Stimulated activated CD4-positive, alpha-beta T cell treated with anti-CD3 and anti-CD28 coated beads, Interleukin-4, amount 100 ng/mL, for 1 hour (primary cell): Measurements from ENCODE around the gene CDK11B.
A peak's percentile ranks its signal among the peaks of the same experiment; 100 is the strongest.
"Not testable (repeated sequence)": the region's sequence is repeated elsewhere in the genome, so short reads cannot be mapped to it uniquely, and the experiment has no call there.

Source experiments
- DNase-seq: peaks from one replicate; pipeline ENCODE4 v3.0.0-alpha.2; 2020

CDK11B gene

DNA sequence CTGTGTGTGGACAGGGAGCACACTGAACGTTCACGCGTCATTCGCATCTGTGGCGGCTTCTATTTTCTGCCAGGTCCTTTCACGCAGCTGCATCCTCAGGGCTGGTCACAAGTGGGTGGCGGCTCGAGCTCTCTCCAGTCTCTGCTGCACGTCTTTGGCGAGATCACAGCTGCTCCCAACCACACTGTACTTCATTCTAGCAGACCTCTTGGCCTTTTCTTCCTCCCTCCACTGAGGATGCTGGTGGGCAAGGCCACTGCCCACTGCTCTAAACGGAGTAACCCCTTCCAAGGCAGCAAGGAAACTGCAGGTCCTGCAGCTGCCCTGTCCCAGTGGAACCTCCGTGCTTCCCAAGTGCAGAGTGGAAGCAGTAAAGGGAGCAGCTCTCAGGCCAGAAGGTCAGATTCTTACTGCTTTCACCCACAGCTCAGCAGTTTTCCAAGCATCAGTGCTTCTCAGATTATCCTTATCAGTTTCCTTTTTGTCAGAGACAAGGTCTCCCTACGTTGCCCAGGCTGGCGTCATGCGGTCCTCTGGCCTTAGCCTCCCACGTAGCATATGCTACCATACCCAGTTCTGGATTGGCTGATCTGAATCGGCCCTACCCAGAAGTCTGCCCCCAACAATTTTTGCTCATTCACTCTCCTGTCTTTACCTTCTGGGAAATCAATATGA lies 11.1 kb downstream of the CDK11B start:
- DNase-seq, result not testable (repeated sequence)

DNA sequence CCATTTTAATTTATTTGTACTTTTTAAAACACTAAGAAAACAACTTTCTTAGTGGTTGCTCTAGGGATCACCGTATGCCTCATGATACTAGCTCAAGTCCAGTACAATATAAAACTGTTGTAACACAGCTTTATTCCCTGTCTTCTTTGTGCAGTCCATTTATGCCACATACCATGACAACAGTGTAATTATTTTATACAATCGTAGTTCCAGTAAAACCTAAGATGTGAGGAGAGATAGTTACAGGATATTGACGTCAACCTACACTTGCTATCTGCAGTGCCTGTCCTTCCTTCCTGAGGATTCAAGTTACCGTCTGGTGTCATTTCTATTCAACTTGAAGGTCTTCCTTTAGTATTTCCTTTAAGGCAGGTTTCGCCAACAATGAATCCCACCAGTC lies 12.5 kb downstream of the CDK11B start:
- DNase-seq, result not testable (repeated sequence)

DNA sequence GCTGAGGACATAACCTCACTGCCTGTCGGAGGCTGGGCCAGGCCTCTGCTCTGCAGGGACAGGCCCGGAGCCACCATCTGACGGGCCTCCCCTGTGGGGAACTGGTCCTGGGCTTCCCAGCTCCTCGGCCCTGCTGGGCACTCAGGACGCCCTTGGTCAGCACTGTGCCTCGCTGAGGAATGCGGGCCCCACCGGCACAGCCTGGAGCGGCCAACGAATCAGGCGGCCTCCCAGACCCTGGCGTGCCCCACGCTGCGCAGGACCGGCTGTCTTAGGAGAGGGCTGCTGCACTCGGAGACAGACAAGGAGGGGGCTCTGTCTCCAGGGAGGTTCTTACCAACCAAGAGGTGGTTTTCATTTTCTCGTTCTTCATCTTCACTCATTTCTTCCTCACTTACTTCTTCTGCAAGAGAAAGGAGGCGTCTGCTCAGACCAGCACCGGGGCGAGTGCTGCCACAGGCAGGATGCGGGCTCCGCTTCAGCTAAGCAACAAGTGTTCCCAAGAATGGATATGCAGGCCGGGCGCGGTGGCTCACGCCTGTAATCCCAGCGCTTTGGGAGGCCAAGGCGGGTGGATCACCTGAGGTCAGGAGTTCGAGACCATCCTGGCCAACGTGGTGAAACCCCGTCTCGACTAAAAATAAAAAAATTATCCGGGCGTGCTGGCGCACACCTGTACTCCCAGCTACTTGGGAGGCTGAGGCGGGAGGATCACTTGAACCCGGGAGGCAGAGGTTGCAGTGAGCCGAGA lies 17.9 kb downstream of the CDK11B start:
- not testable (repeated sequence) for DNase-seq

DNA sequence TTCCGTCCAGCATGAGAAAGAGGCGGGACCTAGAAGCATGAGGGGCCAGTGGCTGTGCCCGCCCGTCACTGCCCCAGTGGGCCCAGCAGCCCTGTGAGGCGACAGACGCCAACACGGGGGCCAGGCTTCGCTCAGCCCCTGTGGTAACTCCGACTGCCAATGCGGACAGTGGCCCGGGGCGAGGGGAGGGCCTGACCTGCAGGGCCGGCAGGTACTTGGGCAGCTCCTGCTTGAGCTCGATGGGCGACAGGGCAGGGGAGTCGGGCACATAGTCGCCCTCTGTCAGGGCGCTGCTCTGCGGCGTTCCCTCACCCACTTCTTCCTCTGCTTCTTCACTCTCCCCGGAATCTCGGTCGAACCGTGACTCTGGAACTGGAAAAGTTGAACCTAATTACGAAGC lies 18.7 kb downstream of the CDK11B start:
- DNase-seq, result not testable (repeated sequence)

DNA sequence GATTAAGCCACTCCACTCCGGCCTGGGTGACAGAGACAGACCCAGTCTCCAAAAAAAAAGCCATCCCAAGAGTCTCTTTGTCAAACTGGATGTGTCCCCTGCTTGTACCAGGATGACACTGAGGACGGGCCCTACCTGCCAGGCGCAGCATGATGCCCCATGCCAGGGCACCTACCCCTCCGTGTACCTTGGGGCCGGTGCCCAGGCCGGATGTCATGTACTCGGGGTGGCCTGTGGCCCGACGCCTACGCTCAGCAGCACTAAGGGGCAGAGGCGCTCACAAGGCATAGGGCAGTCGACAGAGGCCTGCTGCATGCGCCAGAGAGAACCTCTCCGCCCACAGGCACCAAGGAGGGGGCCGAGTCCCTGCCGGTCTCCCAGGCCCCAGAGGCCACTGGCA lies 19.4 kb downstream of the CDK11B start:
- not testable (repeated sequence) for DNase-seq

DNA sequence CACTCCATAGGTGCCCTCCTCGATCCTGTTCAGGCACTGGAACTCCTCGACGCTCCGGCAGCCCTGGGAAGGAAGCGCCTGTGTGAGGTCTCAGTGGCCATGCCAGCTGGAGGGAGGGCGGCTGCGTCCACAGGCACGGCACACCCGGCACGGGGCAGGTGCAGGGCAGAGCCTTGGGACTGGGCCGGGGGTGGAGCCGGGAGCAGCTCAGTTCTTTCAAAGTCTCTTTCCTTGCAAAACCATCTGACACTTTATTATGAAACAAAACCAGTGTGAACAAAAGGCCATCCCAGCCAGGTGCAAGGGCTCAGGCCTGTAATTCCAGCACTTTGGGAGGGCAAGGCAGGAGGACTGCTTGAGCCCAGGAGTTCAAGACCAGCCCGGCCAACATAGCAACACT lies 20.3 kb downstream of the CDK11B start:
- not testable (repeated sequence) for DNase-seq

DNA sequence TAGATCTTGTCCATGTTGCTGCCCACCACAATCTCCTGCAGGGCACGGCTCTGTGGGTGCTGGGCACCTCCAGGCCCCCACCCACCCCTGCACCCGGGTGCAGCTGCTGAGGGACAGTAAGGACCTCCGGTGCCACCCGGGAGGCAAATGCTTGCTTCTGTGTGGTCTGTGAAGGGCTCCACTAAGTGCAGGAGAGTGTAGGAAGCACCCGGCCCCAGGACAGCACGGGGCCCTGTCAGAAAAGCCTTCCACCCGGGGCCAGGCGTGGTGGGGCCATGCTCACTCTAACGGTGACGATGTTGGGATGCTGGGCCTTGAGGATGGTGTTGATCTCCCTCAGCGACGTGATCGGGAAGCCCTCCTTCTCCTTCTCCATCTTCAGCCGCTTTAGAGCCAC lies 21.3 kb downstream of the CDK11B start:
- DNase-seq, result not testable (repeated sequence)

DNA sequence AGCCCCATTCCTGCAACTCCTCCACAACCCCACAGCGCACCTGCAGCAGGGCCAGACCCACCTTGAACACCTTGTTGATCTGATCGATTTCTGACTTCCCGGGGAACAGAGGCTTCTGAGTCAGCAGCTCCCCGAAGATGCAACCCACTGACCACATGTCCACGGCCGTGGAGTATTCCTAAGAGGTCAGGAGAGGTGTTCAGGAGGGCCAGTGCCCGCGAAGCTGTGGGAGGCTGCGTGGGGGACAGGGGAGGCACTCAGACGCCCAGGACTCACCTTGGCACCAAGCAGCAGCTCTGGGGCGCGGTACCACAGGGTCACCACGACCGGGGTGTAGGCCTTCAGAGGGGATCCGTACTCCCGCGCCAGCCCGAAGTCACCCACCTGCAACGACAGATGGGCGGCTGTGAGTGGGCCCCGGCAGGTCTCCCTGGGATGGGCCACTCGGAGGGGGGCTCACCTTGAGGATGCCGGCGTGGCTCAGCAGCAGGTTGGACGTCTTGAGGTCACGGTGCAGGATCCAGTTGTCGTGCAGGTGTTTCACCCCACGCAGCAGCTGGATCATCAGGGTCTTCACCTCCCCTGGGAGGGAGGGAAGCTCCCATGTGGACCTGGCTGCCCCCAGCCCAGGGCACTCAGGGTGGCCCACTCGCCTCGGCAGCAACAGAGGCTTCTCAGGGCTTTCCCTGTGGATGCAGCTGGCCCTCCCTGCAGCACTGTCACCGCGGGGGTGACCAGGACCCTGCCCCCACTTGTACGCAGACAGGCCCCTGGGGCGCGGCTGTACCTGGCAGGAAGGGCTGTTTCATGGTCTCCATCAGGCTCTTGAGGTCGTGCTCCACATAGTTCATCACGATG lies 22.0 kb downstream of the CDK11B start:
- DNase-seq, result not testable (repeated sequence)

DNA sequence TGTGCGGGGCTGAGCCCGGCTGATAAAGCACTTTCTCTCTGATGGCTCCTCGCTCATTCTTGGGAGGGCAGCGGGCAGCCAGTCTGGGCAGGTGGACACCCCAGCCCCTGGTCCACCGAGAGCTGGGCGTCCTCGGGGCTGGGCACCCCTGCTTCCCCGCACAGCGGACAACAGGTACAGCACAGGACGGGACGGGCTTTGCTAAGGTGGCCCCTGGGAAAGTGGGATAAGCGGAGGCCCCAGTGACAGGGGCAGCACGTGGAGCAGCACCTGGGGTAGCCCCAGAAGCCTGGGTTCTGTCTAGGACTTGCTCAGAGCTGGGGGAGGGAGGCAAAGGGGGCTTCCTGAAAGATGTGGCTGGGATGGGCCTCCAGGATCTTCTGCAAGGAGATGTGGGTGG lies 24.2 kb downstream of the CDK11B start:
- DNase-seq, result not testable (repeated sequence)

DNA sequence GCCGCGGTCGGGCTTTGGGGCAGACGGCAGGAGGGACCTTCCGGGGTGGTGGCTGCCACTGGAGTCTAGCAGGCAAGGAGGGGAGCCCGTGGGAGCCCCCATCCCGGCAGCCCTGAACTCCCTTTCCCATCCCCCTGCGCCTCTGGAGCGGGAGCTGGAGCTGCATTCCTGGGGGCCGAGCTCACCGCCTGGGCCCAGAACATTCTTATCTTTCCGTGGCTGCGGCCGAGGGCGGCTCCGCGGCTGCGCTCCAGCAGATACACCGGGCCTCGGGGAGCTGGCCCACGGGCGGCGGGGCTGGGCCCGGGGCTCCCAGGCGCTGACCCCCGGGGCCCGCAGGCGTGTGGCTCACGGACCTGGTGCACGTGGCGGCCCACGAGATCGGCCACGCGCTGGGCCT lies 25.4 kb downstream of the CDK11B start:
- not testable (repeated sequence) for DNase-seq

DNA sequence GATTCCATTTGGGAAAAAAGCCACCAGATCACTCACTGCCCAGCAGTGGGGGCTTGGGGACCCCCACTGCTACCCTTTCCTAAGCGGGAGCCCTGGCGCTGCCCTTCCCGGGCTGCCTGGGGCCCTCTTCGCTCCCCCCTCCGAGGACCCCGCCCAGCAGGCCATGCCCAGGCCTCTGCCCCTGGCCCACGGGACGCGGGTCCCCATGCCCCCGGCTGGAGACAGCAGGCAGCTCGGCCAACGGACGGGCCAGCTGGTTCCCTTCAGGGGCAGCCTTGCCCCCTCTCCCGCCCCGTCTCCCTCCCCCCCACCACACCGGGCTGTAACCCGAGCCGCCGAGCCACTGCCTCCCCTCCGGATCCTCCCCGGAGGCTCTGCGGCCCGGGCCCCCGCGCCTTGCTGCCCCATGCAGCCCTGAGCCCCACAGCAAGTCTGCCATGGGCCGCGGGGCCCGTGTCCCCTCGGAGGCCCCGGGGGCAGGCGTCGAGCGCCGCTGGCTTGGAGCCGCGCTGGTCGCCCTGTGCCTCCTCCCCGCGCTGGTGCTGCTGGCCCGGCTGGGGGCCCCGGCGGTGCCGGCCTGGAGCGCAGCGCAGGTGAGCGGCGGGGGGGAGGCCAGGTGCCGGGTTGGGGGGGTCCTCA lies 26.9 kb downstream of the CDK11B start, which contains the start of gene MMP23B:
TSS of gene MMP23B (plus strand) at position 392 of the 639 bp plus-strand sequence. CDS start at position 438, 46 bp downstream.
- DNase-seq, result no peak

DNA sequence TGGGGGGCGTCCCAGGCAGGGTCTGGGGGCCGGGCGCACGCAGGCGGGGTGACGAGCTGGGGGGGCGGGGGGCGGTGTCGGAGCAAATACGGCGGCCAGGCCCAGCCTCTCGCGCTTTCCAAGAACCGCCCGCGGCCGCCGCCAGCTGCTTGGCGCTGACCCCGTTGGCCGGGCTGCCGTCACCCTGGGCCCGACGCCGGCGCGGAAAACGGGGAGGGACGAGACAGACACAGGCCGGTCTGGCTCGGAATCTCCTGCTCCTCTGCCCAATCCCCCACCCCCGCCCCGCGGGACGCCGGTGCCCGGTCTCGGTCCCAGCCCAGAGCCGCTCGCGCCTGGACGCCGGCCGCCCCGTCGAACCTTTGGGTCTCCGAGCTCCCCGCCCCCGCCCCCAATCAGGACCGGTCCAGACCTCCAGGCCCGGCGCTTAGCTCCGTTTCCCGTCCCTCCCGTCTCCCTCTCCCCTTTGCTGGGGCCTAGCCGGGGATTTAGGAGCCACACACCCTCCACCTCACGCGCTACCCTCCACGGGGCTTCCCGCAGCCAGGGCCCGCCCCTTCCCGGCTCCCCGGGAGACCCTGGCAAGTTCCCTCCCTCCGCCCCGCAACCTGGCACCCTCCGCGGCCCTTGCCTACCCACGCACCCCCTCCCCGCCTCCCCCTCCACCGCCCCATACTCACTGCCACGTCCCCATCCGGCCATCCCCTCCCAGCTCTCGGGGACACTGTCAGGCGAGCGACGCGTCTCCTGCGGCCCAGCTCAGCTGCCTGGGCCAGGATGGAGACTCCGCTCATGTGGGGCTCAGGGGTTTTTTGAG lies 27.6 kb downstream of the CDK11B start:
- peak; percentile 37 for DNase-seq

DNA sequence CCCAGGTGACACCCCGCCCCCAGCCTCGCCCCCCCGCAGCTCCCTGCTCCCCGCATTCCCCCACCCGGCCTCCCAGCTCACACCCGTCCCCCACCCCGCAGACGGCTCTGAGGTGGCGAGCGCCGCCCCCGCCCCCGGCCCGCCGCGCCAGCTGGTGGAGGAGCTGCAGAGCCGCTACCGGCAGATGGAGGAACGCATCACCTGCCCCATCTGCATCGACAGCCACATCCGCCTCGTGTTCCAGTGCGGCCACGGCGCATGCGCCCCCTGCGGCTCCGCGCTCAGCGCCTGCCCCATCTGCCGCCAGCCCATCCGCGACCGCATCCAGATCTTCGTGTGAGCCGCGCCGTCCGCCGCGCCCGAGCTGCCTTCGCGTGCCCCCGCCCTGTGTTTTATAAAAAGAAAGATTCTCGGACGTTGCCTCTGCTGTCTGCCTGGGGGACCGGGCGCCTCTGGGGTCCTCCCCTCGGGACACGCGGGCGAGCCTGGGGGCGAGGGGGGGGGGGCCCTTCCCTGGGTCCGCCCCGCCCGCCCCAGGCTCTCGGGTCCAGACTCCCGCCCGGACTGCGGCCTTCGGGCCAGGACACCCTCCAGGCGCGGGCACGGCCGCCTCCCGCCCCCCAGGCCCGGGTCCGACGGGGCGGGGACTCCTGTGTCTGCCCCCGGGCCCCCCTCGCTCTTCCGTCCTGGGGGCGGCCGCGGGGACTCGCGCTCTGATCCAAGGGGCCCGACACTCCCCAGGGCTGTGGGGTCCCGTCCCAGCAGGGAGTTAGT lies 28.4 kb downstream of the CDK11B start:
- DNase-seq, result peak; percentile 90

DNA sequence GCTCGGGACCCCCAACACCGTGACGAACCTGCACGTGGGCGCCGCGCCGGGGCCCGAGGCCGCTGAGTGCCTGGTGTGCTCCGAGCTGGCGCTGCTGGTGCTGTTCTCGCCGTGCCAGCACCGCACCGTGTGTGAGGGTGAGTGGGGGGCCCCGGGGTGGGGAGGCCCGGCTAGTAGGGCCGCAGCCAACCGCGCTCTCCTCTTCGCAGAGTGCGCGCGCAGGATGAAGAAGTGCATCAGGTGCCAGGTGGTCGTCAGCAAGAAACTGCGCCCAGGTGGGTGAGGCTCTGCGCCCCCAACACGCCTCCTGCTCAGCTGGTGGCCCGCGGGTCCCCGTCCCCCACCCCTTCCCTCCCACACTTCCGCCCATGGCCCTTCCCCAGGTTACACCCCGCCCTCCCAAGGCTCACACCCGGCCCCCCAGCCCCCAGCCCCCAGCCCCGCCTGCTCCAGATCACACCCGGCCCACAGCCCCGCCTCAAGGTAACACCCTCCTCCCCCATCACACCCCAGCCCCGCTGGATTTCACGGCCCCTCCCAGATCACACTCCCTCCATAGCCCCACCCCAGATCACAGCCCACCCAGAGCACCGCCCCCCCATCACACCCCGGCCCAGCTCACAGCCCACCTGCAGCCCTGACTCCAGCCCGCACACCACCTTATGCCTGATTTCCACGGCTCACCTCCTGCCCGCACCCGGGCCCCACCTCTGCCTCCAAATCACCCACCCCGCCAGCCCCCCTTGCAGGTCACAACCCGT lies 29.2 kb downstream of the CDK11B start:
- peak; percentile 63 for DNase-seq

DNA sequence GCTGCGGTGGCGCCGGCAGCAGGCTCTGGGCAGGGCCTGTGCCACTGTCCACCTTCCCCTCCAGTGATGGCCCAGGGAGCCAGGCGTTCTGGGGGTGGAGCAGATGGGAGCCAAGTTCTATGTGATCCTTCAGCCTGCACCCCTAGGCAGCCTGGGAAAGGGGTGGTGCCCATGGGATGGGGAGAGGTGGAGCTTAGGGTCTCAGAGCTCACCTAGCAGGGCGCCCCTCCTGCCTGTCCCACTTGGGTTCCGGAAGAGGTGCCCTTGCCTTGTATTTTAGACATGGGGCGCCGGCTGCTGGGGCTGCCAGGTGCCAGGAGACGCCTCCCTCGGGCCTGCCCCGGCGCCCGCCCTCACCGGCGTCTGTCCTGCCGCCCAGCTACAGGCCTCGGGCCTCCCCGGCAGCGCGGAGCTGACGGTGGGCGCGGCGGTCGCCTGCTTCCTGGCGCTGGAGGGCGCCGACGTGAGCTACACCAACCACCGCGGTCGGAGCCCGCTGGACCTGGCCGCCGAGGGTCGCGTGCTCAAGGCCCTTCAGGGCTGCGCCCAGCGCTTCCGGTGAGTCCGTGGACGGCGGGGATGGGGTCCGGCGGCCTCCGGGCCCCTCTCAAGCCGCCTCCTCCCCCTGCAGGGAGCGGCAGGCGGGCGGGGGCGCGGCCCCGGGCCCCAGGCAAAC lies 29.9 kb downstream of the CDK11B start:
- DNase-seq, result peak; percentile 49

DNA sequence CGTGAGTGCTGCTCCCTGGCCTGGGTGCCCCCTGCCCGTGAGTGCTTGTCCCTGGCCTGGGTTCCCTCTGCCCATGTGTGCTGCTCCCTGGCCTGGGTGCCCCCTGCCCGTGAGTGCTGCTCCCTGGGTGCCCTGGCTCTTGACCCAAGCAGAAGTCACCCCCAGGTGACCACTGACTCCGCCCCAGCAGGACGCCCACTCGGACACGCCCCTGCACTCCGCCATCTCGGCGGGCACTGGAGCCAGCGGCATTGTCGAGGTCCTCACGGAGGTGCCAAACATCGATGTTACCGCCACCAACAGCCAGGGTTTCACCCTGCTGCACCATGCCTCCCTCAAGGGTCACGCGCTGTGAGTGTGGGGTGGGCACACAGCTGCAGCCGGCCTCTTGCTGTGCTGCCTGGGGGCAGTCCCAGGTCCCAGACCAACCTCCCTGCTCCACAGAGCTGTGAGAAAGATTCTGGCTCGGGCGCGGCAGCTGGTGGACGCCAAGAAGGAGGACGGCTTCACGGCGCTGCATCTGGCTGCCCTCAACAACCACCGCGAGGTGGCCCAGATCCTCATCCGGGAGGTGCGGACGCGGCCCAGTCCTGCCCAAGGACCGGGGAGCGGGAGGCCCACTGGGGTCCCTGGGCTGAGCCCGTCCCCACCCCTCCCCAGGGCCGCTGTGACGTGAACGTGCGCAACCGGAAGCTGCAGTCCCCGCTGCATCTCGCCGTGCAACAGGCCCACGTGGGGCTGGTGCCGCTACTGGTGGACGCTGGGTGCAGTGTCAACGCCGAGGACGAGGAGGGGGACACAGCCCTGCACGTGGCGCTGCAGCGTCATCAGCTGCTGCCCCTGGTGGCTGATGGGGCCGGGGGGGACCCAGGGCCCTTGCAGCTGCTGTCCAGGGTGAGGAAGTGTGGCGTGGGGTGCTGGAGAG lies 30.7 kb downstream of the CDK11B start:
- DNase-seq, result no peak

DNA sequence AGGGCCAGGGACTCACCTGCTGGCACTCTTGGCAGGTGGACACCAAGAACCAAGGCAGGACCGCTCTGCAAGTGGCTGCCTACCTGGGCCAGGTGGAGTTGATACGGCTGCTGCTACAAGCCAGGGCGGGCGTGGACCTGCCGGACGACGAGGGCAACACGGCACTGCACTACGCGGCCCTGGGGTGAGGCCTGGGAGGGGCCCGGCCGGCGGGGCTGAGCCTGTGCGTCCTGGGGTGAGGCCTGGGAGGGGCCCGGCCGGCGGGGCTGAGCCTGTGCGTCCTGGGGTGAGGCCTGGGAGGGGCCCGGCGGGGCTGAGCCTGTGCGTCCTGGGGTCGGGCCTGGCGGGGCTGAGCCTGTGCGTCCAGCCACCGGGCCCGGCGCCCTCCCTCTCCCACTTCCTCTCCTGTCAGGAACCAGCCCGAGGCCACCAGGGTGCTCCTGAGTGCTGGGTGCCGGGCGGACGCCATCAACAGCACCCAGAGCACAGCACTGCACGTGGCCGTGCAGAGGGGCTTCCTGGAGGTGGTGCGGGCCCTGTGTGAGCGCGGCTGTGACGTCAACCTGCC lies 31.5 kb downstream of the CDK11B start:
- no peak for DNase-seq
